B cell (primary cell): ENCODE results near the gene MAP4K4. TPM values are rescaled to one million over a fixed set of nuclear protein-coding genes. Genes with fewer than 3 reads are reported as not detected.

Experiments
- ATAC-seq: fragments of 200-7000 bp; cut with Tn5 transposase; one replicate; pipeline ENCODE4 v1.10.0; 2021; ENCODE audit warnings: low read depth, mild to moderate bottlenecking, moderate number of reproducible peaks, moderate library complexity
- CTCF ChIA-PET: fragments of 350-600 bp; sonication (Branson Sonifier 250); formaldehyde crosslinking; loops from one replicate; lab custom pipeline; 2021; ENCODE audit warnings: antibody characterized with exemption, inconsistent platforms; lab: Charles Lee
- POLR2A ChIA-PET: fragments of 350-600 bp; sonication (Branson Sonifier 250); formaldehyde crosslinking; loops from one replicate; lab custom pipeline; 2021; ENCODE audit warnings: antibody characterized with exemption; lab: Charles Lee
- DNase-seq: peaks from one replicate; pipeline ENCODE4 v3.0.0; 2013
- H2AFZ ChIP-seq: 2 replicates; pipeline ENCODE4 v1.6.1; 2012; ENCODE audit warnings: mild to moderate bottlenecking, low read depth, low read length; ENCODE audit not compliant: insufficient read depth, poor library complexity, severe bottlenecking
- H3K27ac ChIP-seq, 2 donors: 1 replicate in 1 of 2; 2 replicates in 1 of 2; pipeline ENCODE4 v1.5.1; 2012 to 2013; ENCODE audit warnings: low read length in 2 of 2, mild to moderate bottlenecking in 2 of 2, moderate library complexity in 1 of 2
- H3K27me3 ChIP-seq, 4 experiments: fragments of 200-600 bp in 1 of 4; sonication (generic) in 1 of 4; replicated peaks in 1 of 4; 1 replicate in 2 of 4; 2 replicates in 2 of 4; pipeline versions ENCODE4 v1.6.1 to v1.7.0; 2013 to 2016; ENCODE audit warnings: low read length in 3 of 4, mild to moderate bottlenecking in 2 of 4, mixed read lengths in 1 of 4, moderate library complexity in 1 of 4; ENCODE audit not compliant: insufficient read depth in 4 of 4, control insufficient read depth in 3 of 4; ENCODE audit errors: control extremely low read depth in 1 of 4
- H3K36me3 ChIP-seq, 2 experiments: replicated peaks in 1 of 2; 1 replicate in 1 of 2; 2 replicates in 1 of 2; pipeline versions ENCODE4 v1.6.1 to v1.7.1; 2013; ENCODE audit warnings: low read length in 1 of 2; ENCODE audit not compliant: insufficient read depth in 2 of 2, control insufficient read depth in 1 of 2; ENCODE audit errors: control extremely low read depth in 1 of 2, extremely low read depth in 1 of 2
- H3K4me1 ChIP-seq, 2 donors: fragments of 200-600 bp in 1 of 2; sonication (generic) in 1 of 2; 1 replicate in 1 of 2; 2 replicates in 1 of 2; pipeline versions ENCODE4 v1.5.1 to v1.6.1; 2013 to 2017; ENCODE audit warnings: low read length in 2 of 2; ENCODE audit not compliant: control insufficient read depth in 2 of 2, insufficient read depth in 2 of 2
- H3K4me2 ChIP-seq: replicated peaks from 2 replicates; pipeline ENCODE3; 2012; ENCODE audit warnings: mild to moderate bottlenecking, low read depth, low read length; ENCODE audit not compliant: poor library complexity, severe bottlenecking
- H3K4me3 ChIP-seq, 5 experiments: fragments of 200-600 bp in 1 of 5; sonication (generic) in 1 of 5; 1 replicate in 3 of 5; 2 replicates in 2 of 5; pipeline versions ENCODE4 v1.5.1 to v1.7.0; 2011 to 2016; ENCODE audit warnings: low read length in 4 of 5, mild to moderate bottlenecking in 4 of 5, low read depth in 2 of 5, control low read depth in 1 of 5, moderate library complexity in 1 of 5; ENCODE audit not compliant: insufficient read depth in 1 of 5; ENCODE audit errors: control extremely low read depth in 1 of 5, extremely low read depth in 1 of 5
- H3K79me2 ChIP-seq: fragments of 200-600 bp; sonication (generic); one replicate; pipeline ENCODE4 v1.6.0; 2016; ENCODE audit warnings: low read length; ENCODE audit not compliant: control insufficient read depth, insufficient read depth
- H3K9ac ChIP-seq: fragments of 200-600 bp; sonication (generic); 2 replicates; pipeline ENCODE4 v1.6.1; 2017; ENCODE audit warnings: mild to moderate bottlenecking, low read length, moderate library complexity
- H3K9me3 ChIP-seq, 3 donors: one replicate each; pipeline versions ENCODE4 v1.6.1 to v1.7.1; 2013; ENCODE audit warnings: low read length in 2 of 3; ENCODE audit not compliant: control insufficient read depth in 2 of 3, insufficient read depth in 1 of 3; ENCODE audit errors: control extremely low read depth in 1 of 3
- H4K20me1 ChIP-seq: 2 replicates; pipeline ENCODE4 v1.6.0; 2012; ENCODE audit warnings: mild to moderate bottlenecking, low read length; ENCODE audit not compliant: insufficient read depth, control insufficient read depth, poor library complexity, severe bottlenecking
- H3K27ac Mint-ChIP-seq: one replicate; pipeline ENCODE4 v1.8.0; 2021; ENCODE audit warnings: mixed read lengths
- H3K27me3 Mint-ChIP-seq: one replicate; pipeline ENCODE4 v1.8.0; 2021; ENCODE audit warnings: mixed read lengths
- H3K4me1 Mint-ChIP-seq: one replicate; pipeline ENCODE4 v1.8.0; 2021; ENCODE audit warnings: mixed read lengths
- H3K4me3 Mint-ChIP-seq: one replicate; pipeline ENCODE4 v1.8.0; 2021; ENCODE audit warnings: mixed read lengths
- H3K9me3 Mint-ChIP-seq: one replicate; pipeline ENCODE4 v1.8.0; 2022; ENCODE audit warnings: mixed read lengths; ENCODE audit not compliant: insufficient read depth
- CTCF ChIP-seq: fragments of 200-600 bp; IDR thresholded peaks from one replicate; pipeline ENCODE4 v1.8.0; 2022; ENCODE audit warnings: antibody characterized with exemption, mild to moderate bottlenecking
- EZH2 ChIP-seq: IDR thresholded peaks from 2 replicates; pipeline ENCODE4 v1.6.1; 2012; ENCODE audit warnings: borderline replicate concordance, low read depth, mild to moderate bottlenecking, moderate library complexity, low read length; ENCODE audit not compliant: insufficient read depth, poor library complexity, severe bottlenecking
- WGBS: methylation state at CpG from one replicate; pipeline ENCODE4 v1.1.5; 2013; ENCODE audit warnings: missing lambda C conversion rate; ENCODE audit not compliant: insufficient coverage; 5-methylcytosine and 5-hydroxymethylcytosine counted together
- intact Hi-C: fragments of 100-400 bp; cut with micrococcal nuclease; formaldehyde crosslinking; loops from one replicate; pipeline ENCODE4 v1.10.0; 2022
- polyA plus RNA-seq: library from polyadenylated mRNA; depleted of rRNA; stranded (reverse); fragments of >200 nt; gene quantifications from 2 replicates; pipeline ENCODE4 v1.2.3, GENCODE V29; 2012
- total RNA-seq, 2 donors: library from RNA; stranded (reverse); fragments of 120-200 nt in 1 of 2; gene quantifications; 1 replicate in 1 of 2; 2 replicates in 1 of 2; pipeline versions ENCODE4 v1.2.3 to v1.2.4, GENCODE V29; 2013 to 2022

MAP4K4 gene
- total and polyA plus RNA-seq, 2 donors (not counting 1 experiment from before 2014, with no cell fraction given), result 54.8 to 280 TPM

DNA sequence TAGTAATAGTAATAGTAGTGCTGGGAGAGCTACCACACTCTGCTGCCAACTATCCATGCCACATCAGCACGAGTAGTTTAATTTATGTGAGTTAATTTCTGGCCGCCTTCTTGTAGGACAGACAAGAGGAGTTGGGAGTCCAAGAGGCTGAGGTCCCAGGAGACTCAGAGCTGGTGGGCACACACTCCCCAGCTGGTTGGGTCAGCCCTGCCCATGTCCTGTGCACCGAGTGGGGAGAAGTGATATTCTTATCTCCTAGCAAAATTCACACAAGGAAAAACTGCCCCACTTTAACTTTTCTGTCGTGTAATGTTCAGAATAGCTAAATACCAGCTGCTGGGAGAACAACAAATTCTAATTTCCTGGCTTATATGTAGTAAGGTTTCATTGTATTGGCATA lies 15.2 kb upstream of the MAP4K4 start:
- H3K4me1 ChIP-seq, result peaks cover 3 to 5% of the 10 kb centered on the region in 2 donors
- no CpG with 5 or more reads among the region's 4 CpGs for WGBS
- no peak for TF ChIP-seq CTCF
- TF ChIP-seq EZH2, result no peak
- H3K9me3 ChIP-seq, result peaks cover 0 to 2% (median 0%) of the 10 kb centered on the region in 3 donors
- H3K27me3 ChIP-seq, result no peaks in the 10 kb centered on the region
- DNase-seq (no peak), ATAC-seq (no peak)
- POLR2A ChIA-PET, result no interaction called here
- no peak overlapping the region for H2AFZ ChIP-seq
- Mint-ChIP-seq H3K9me3 (no peaks in the 10 kb centered on the region), H3K4me1 (peaks cover 12% of the 10 kb centered on the region), H3K4me3 (no peak overlapping the region), H3K27ac (peak overlapping the region; percentile 15), H3K27me3 (no peaks in the 10 kb centered on the region)
- H3K4me3 ChIP-seq, result no peak overlapping the region
- no peaks in the 10 kb centered on the region for H4K20me1 ChIP-seq
- intact Hi-C loops, result no loop called here
- CTCF ChIA-PET, result no interaction called here
- no peaks in the 10 kb centered on the region for H3K79me2 ChIP-seq
- H3K4me2 ChIP-seq, result no peak overlapping the region
- no peak overlapping the region for H3K27ac ChIP-seq
- H3K36me3 ChIP-seq, result no peaks in the 10 kb centered on the region
- no peak overlapping the region for H3K9ac ChIP-seq

GRCh38 chr2:101684313-101684712 lies 13.2 kb upstream of the MAP4K4 start:
- Mint-ChIP-seq H3K27me3 (no peaks in the 10 kb centered on the region), H3K9me3 (no peaks in the 10 kb centered on the region), H3K4me1 (peaks cover 2% of the 10 kb centered on the region), H3K4me3 (no peak overlapping the region), H3K27ac (no peak overlapping the region)
- Histone ChIP-seq H3K27me3 (no peaks in the 10 kb centered on the region), H3K9me3 (no peaks in the 10 kb centered on the region), H3K36me3 (no peaks in the 10 kb centered on the region), H2AFZ (no peak overlapping the region), H3K4me1 (no peaks in the 10 kb centered on the region), H3K27ac (no peak overlapping the region), H4K20me1 (no peaks in the 10 kb centered on the region), H3K4me3 (no peak overlapping the region), H3K79me2 (no peaks in the 10 kb centered on the region), H3K9ac (no peak overlapping the region), H3K4me2 (no peak overlapping the region)
- ATAC-seq (no peak), DNase-seq (no peak)
- TF ChIP-seq CTCF, result no peak
- TF ChIP-seq EZH2, result no peak
- WGBS, result no CpG with 5 or more reads among the region's 4 CpGs
- POLR2A ChIA-PET, result no interaction called here
- intact Hi-C loops, result no loop called here
- CTCF ChIA-PET, result no interaction called here
